GM21526 (cell line): Measurements from ENCODE around the gene DEGS1.
"Not testable (repeated sequence)": the region's sequence is repeated elsewhere in the genome, so short reads cannot be mapped to it uniquely, and the experiment has no call there.

Source experiments
- ATAC-seq: cut with Tn5 transposase; IDR thresholded peaks from one replicate; pipeline ENCODE4 v1.9.1; 2021; ENCODE audit warnings: moderate library complexity; ENCODE audit not compliant: unreplicated experiment, low FRiP score

DEGS1 gene

DNA sequence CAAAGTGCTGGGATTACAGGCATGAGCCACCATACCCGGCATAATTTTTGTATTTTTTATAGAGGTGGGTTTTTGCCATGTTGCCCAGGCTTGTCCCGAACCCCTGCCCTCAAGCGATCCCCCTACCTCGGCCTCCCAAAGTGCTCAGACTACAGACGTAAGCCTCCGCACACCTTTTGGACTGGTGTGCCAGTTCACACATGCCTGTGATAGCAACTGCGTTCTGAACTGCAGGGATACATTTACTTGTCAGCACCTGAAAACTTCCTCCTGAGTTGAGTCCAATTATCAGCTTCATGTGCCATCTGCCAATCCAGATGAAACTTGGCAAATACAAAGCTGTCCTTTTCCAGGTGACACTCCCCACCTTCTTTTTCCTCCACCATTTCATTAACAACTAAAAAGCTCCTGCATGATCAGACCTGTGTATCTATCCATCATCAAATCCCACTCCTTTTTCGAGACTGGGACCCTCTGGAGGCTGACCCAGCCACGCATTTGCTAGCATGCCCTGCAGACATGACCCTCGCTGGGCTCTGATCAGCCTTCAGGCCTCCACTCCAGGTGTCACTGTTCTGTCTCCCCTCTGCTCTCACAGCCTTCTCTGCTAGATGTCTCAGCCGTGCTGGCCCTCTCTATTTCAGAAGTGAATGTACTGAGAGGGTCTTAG is 2.1 kb upstream of the DEGS1 start:
- no peak for ATAC-seq

DNA sequence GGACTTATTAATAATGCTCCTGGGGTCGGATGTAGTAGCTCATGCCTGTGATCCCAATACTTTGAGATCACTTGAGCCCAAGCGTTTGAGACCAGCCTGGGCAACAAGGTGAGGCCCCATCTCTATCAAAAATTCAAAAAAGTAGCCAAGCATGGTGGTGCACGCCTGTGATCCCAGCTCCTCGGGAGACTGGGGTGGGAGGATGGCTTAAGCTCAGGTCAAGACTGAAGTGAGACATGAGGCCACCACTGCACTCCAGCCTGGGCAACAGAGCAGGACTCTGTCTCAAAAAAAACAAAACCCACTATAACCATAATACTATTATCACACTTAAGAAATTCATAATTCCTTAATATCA is 1.6 kb upstream of the DEGS1 start:
- no peak for ATAC-seq

DNA sequence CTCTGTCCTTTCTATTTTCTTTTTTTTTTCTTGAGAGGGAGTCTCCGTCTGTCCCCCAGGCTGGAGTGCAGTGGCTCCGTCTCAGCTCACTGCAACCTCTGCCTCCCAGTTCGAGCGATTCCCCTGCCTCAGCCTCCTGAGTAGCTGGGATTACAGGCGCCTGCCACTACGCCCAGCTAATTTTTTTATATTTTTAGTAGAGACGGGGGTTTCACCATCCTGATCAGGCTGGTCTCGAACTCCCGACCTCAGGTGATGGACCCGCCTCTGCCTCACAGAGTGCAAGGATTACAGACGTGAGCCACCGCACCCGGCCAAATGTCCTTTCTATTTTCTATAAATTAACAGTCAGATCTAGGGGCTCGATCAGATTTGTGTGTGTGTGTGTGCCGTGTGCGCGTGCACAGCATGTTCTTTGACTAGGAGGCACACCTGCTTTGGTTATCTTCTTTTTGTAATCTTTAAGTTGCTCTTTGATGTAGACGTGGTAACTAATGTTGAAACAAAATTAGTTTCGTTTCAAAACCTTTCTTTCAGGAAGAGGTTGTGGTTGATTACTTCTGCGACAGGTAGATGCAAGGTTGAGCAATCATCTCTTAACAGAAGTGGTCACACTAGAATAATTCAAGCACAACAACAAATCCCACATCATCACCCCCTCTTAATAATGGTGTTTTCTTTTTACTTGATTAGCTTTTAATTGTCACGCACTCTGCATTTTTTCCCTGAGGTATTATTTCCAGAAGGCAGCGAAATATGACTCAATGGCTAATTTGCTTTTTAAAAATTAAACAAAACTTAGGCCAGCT is 779 bp upstream of the DEGS1 start:
- ATAC-seq: peak; percentile 47

DNA sequence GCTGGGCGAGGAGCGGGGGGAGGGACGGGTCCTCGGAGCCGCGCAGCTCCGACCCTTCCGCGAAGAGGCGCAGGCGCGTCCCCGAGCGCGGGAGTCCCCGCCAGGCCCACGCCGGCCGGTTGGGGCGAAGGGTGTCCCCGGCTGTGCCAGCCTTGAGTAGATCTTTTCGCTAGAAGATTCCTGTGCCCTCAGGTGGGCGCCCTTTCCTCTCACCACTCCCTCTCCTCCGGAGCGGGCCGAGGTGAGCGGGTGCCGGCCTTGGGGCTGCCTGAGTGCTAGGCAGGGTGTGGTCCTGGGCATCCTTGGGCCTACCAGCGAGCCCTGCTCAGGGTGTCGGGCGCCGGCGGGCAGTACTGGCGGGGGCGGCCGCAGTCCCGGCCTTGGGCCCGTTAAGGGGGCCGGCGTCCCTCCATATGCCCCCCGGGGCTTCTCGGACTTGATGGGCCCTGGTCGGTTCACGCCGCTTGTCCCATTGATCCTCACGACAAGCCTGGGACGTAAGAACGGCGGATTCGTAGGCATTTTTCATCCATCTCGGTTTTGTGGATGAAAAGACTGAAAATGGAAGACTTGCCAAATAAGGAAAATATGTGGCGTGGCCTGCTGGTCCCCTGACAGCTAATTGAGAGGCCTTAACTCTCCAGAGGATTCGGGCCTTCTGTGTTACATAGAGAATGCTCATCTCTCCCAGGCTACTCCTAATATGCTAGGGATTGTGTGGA is 712 bp downstream of the DEGS1 start:
- peak; percentile 39 for ATAC-seq

DNA sequence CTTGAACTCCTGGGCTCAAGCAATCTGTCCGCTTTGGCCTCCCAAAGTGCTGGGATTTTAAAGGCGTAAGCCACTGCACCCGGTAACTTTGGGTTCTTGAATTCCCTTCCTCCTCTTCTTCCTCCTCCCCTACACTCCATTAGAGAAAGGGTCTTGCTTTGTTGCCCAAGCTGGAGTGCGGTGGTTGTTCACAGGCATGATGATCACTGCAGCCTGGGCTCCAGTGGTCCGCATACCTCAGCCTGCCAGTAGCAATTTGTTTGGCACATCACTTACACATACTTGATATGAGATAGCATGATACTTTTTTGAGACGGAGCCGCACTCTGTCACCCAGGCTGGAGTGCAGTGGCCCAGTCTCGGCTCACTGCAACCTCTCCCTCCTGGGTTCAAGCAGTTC is 2.2 kb downstream of the DEGS1 start:
- ATAC-seq: no peak

DNA sequence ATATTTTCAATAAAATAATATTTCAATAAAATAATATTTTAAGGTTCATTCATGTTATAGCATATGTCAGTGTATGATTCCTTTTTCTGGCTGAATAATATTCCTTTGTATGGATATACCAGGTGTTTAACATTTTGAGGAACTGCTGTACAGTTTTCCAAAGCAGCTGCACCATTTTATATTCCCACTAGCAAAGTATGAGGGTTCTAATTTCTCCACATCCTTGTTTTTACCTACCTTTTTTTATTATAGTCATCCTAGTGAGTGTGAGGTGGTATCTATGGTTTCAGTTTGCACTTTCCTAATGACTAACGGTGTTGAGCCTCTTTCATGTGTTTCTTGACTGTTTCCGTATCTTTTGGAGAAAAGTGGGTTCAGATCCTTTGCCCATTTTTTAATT is 5.2 kb downstream of the DEGS1 start:
- no peak for ATAC-seq

GRCh38 chr1:224189561-224189960 is 6.5 kb downstream of the DEGS1 start:
- ATAC-seq: no peak

- no peak for ATAC-seq
Measured at GRCh38 chr1:224192082-224192788, 9.2 kb downstream of the DEGS1 start.

GRCh38 chr1:224193319-224193966 is 10.4 kb downstream of the DEGS1 start:
- no peak for ATAC-seq

DNA sequence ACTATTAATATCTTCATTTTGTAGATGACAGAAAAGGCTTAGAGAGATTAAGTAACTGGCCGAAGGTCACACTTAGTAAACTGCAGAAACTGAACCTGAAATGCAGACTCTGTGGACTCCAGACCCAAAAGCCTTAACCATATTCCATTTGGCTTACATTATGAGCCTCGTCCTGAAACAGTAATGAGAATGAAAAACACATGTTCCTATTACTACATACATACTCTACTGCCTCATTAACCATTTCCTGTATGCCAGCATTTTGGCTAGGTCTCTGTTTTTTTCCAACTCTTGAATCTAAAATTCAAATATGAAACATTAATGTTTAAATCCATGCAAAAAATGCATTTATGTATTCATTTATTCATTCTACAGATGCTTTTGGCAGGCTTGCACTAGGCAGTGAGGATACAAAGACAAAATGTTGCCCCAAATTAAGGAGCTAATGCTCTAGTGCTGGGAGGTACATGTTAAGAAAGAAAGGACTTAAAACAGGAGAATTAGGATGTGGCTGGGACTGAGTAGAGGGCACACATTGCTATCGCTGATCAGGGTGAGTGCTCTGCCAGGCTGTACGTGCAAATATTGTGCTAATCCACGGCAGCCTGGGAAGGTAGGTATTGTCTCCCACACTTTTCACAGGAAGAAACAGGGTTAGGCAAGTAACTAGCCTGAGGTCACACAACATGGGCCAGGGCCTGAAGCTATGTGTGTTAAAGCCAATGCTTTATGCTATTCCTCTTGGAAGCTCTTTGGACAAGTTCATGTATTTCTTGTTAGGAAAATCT is 14.0 kb downstream of the DEGS1 start:
- ATAC-seq: no peak

GRCh38 chr1:224198572-224198971 is 15.5 kb downstream of the DEGS1 start:
- ATAC-seq: no peak

DNA sequence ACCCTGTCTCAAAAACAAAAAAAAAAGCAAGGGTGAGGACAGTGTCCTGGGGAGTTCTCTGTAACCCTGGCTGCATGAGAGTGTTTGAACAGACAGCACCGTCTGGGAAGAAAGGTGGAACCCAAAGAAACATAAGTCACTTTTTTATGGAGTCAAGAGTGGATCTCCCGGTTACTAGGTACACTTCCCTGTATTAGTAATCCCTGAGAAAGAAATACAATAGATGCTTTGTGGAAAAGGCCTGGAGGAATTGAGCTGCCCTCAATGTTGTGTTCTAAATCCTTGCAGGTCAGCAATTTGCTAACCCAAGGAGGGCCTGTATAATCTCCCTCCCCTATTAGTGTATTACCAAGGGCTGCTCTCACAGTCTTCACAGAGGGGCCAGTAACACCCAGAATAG is 16.6 kb downstream of the DEGS1 start:
- ATAC-seq: no peak

GRCh38 chr1:224201383-224201782 is 18.3 kb downstream of the DEGS1 start:
- ATAC-seq: no peak

DNA sequence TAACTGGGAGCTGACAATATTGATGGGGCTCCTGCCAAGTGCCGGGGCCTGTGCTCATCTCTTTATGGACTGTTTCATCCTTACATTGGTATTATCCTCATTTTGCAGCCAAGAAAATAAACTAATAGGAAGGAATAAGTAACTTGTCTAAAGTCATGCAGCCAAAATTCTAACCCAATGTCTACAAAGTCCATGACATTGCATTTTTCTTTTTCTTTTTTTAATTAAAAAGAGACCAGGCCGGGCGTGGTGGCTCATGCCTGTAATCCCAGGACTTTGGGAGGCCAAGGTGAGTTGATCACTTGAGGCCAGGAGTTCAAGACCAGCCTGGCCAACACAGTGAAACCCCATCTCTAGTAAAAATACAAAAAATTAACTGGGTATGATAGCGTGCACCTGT is 18.8 kb downstream of the DEGS1 start:
- no peak for ATAC-seq

DNA sequence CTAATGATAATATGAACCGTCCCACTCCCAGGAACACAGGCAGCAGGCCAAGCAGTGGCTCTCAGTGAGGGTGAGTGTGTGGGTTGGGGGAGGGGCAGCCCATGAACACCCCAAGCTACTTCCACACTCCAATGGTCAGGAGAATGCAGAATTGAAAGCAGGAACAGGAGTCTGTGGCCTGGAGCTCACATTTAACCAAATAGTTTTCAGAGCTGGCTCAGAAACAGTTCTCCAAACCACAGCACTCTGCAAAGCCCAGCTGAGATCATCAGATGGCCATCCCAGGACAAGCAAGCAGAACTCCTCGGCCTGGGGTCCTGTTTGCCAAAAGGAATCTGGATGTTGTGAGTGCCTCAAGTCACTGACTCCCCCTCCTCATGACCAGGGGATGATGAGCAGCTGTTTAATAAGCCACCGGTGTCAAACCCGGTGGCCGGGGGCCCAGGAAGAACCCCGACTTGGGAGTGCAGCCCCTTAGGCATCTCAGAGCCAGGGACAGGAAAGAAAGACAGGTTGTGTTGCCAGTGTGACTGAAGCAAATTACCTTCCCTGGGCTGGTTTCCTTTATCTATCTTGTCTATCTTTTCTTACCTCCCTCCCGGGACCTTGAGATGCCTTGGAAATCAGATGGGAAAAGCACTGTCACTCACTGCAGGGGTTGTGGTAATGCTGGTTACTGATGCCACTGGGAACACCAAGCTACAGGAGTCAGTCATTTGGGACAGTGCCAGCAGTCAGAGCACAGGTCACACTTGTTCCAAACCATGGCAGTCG is 20.4 kb downstream of the DEGS1 start:
- no peak for ATAC-seq

DNA sequence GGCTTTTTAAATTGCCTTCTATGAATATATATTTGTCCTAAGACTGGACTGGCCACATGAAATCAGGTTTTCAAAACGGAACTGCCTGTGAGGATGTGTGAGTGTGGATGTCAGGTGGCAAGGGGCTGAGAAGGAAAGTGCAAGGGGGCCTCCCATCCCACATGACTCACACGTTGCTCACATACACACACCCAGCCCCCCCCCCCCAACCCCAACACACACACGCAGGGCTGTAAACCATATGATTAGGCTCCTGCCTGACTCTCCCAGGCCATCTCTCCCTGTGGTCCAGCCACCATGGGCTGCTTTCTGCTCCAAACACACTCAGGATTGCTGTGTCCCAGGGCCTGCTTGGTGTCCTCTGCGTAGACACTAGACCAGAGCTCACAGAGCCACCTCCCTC is 22.4 kb downstream of the DEGS1 start:
- ATAC-seq: no peak

GRCh38 chr1:224205931-224206538 is 23.0 kb downstream of the DEGS1 start:
- not testable (repeated sequence) for ATAC-seq

- no peak for ATAC-seq
Measured at GRCh38 chr1:224211206-224211962, 28.3 kb downstream of the DEGS1 start.
